SK-N-SH (cell line): ENCODE measurements around the gene DMD. TPM values are rescaled to one million over a fixed set of nuclear protein-coding genes. Genes with fewer than 3 reads are reported as not detected.

Source experiments
- CTCF ChIA-PET: fragments of 300-600, 350-600 bp; formaldehyde crosslinking; extraction: SDS; loops from one replicate; lab custom pipeline; 2021; lab: Yijun Ruan, JAX
- POLR2A ChIA-PET: fragments of 350-600 bp; sonication (Branson Sonifier 250); formaldehyde crosslinking; extraction: SDS; loops from one replicate; lab custom pipeline; 2020; ENCODE audit warnings: antibody characterized with exemption, inconsistent platforms; lab: Yijun Ruan, JAX
- DNase-seq: peaks from one replicate; pipeline ENCODE4 v3.0.0; 2012
- H2AFZ ChIP-seq: fragments of 200-600 bp; sonication (generic); 2 replicates; pipeline ENCODE4 v1.8.1; 2016; ENCODE audit warnings: antibody characterized with exemption, mild to moderate bottlenecking, low read depth
- H3F3A ChIP-seq: fragments of 200-600 bp; sonication (generic); replicated peaks from 2 replicates; pipeline ENCODE3; 2016; ENCODE audit warnings: antibody characterized with exemption, mild to moderate bottlenecking; ENCODE audit not compliant: insufficient read depth
- H3K27ac ChIP-seq, 2 experiments: fragments of 200-500 bp in 1 of 2; fragments of 200-600 bp in 1 of 2; sonication (Bioruptor generic) in 1 of 2; sonication (generic), shearing (Covaris generic) in 1 of 2; 2 replicates each; pipeline versions ENCODE4 v1.5.1 to v1.6.1; 2014 to 2016; ENCODE audit warnings: low read depth in 2 of 2, inconsistent platforms in 1 of 2, low read length in 1 of 2, mild to moderate bottlenecking in 1 of 2, mixed read lengths in 1 of 2
- H3K27me3 ChIP-seq: fragments of 200-600 bp; sonication (generic), shearing (Covaris generic); 2 replicates; pipeline ENCODE4 v1.6.1; 2016; ENCODE audit warnings: mixed run types; ENCODE audit not compliant: insufficient read depth
- H3K36me3 ChIP-seq, 2 experiments: fragments of 200-500 bp in 1 of 2; fragments of 200-600 bp in 1 of 2; sonication (Bioruptor generic) in 1 of 2; sonication (generic) in 1 of 2; replicated peaks in 1 of 2; 2 replicates each; pipeline versions ENCODE3 to v1.5.1; 2014 to 2016; ENCODE audit warnings: low read length in 1 of 2, mild to moderate bottlenecking in 1 of 2; ENCODE audit not compliant: insufficient read depth in 2 of 2, control insufficient read depth in 1 of 2
- H3K4me1 ChIP-seq, 2 experiments: fragments of 200-500 bp in 1 of 2; fragments of 200-600 bp in 1 of 2; sonication (Bioruptor generic) in 1 of 2; sonication (generic), shearing (Covaris generic) in 1 of 2; 2 replicates each; pipeline versions ENCODE4 v1.5.1 to v1.6.1; 2014 to 2016; ENCODE audit warnings: low read depth in 1 of 2, low read length in 1 of 2, mixed run types in 1 of 2; ENCODE audit not compliant: insufficient read depth in 2 of 2, control insufficient read depth in 1 of 2
- H3K4me2 ChIP-seq: fragments of 200-600 bp; sonication (generic), shearing (Covaris generic); 2 replicates; pipeline ENCODE4 v1.6.1; 2017; ENCODE audit warnings: mixed run types
- H3K4me3 ChIP-seq, 2 experiments: fragments of 200-500 bp in 1 of 2; fragments of 200-600 bp in 1 of 2; sonication (Bioruptor generic) in 1 of 2; sonication (generic), shearing (Covaris generic) in 1 of 2; 2 replicates each; pipeline versions ENCODE4 v1.5.1 to v1.8.1; 2014 to 2016; ENCODE audit warnings: low read depth in 2 of 2, inconsistent platforms in 1 of 2, low read length in 1 of 2, mild to moderate bottlenecking in 1 of 2, mixed read lengths in 1 of 2, moderate library complexity in 1 of 2
- H3K79me2 ChIP-seq: fragments of 200-600 bp; sonication (generic); 2 replicates; pipeline ENCODE4 v1.8.1; 2017; ENCODE audit warnings: mild to moderate bottlenecking; ENCODE audit not compliant: insufficient read depth
- H3K9ac ChIP-seq: fragments of 200-600 bp; sonication (generic); 2 replicates; pipeline ENCODE4 v1.6.1; 2017; ENCODE audit warnings: mixed run types
- H3K9me2 ChIP-seq: fragments of 200-600 bp; sonication (generic); 2 replicates; pipeline ENCODE4 v1.6.1; 2017; ENCODE audit warnings: mixed run types
- H3K9me3 ChIP-seq: fragments of 200-600 bp; sonication (generic); 2 replicates; pipeline ENCODE4 v1.6.1; 2017; ENCODE audit warnings: mixed run types, mild to moderate bottlenecking, moderate library complexity
- H4K20me1 ChIP-seq: fragments of 200-600 bp; sonication (generic); 2 replicates; pipeline ENCODE4 v1.6.1; 2017; ENCODE audit warnings: mild to moderate bottlenecking, mixed run types; ENCODE audit not compliant: insufficient read depth
- CHD2 ChIP-seq: fragments of 150-350 bp; IDR thresholded peaks from 2 replicates; pipeline ENCODE4 v1.6.1; 2018; ENCODE audit warnings: low read length; ENCODE audit not compliant: partially characterized antibody
- CTCF ChIP-seq: fragments of 200-600 bp; sonication (generic); IDR thresholded peaks from 2 replicates; pipeline ENCODE4 v1.6.1; 2017; ENCODE audit warnings: antibody characterized with exemption, mild to moderate bottlenecking, moderate library complexity
- EP300 ChIP-seq, 2 experiments: IDR thresholded peaks; 2 replicates each; pipeline versions ENCODE4 v1.4.0 to v1.6.1; 2012; ENCODE audit warnings: borderline replicate concordance in 1 of 2, low read depth in 1 of 2, low read length in 1 of 2
- JUND ChIP-seq: IDR thresholded peaks from 2 replicates; pipeline ENCODE4 v1.4.0; 2012
- MXI1 ChIP-seq: IDR thresholded peaks from 2 replicates; pipeline ENCODE4 v1.6.1; 2012; ENCODE audit warnings: mild to moderate bottlenecking, low read depth, low read length, improper control_type of control experiment
- RAD21 ChIP-seq: IDR thresholded peaks from 2 replicates; pipeline ENCODE4 v1.6.1; 2012; ENCODE audit warnings: mild to moderate bottlenecking, low read length
- SMC3 ChIP-seq: IDR thresholded peaks from 2 replicates; pipeline ENCODE4 v1.6.1; 2012; ENCODE audit warnings: low read depth, low read length, improper control_type of control experiment
- YY1 ChIP-seq: IDR thresholded peaks from 2 replicates; pipeline ENCODE4 v1.4.0; 2012; ENCODE audit warnings: low read depth, mild to moderate bottlenecking
- WGBS: methylation state at CpG from one replicate; pipeline ENCODE4 v1.1.6; 2017; ENCODE audit warnings: low lambda C conversion rate; 5-methylcytosine and 5-hydroxymethylcytosine counted together
- polyA plus RNA-seq, 3 experiments: library from polyadenylated mRNA; depleted of rRNA; stranded (reverse); fragments of >200 nt; gene quantifications; 2 replicates each; pipeline ENCODE4 v1.2.3, GENCODE V29; 2012

Gene DMD
- polyA plus RNA-seq, 1 of the 3 experiments (the other 2 are of a cell fraction), result 3.9 TPM

GRCh38 chrX:31268359-31268758, 1943.0 kb downstream of the DMD start:
- Histone ChIP-seq H3K36me3 (no peaks in the 10 kb centered on the region), H2AFZ (no peak overlapping the region), H3K27me3 (no peaks in the 10 kb centered on the region), H3K27ac (no peak overlapping the region), H3K9ac (no peak overlapping the region), H3K4me1 (no peaks in the 10 kb centered on the region), H3K9me3 (no peaks in the 10 kb centered on the region), H3K4me3 (no peak overlapping the region), H3F3A (no peaks in the 10 kb centered on the region), H3K4me2 (no peak overlapping the region), H3K9me2 (no peaks in the 10 kb centered on the region), H3K79me2 (no peaks in the 10 kb centered on the region), H4K20me1 (no peaks in the 10 kb centered on the region)
- WGBS, result 31% methylated on average over 4 of the region's 4 CpGs
- ChIA-PET CTCF (no interaction called here), POLR2A (no interaction called here)
- no peak for DNase-seq
- TF ChIP-seq JUND (no peak), RAD21 (peak; percentile 29), SMC3 (peak; percentile 6; the same call in 1 of the 2 replicates)

GRCh38 chrX:31266203-31267076, 1944.9 kb downstream of the DMD start:
- 7% methylated on average over 48 of the region's 74 CpGs for WGBS
- no peaks in the 10 kb centered on the region for H3K27me3 ChIP-seq
- H3K79me2 ChIP-seq, result no peaks in the 10 kb centered on the region
- H3K27ac ChIP-seq, result no peak overlapping the region; a peak in 1 of 4 replicates
- DNase-seq, result peak; percentile 79
- no peaks in the 10 kb centered on the region for H3K4me1 ChIP-seq
- peak; percentile 13; the same call in 1 of the 2 replicates for TF ChIP-seq CTCF
- no peak for TF ChIP-seq YY1
- peak; percentile 27; the same call in 1 of the 2 replicates for TF ChIP-seq MXI1
- TF ChIP-seq, all 33 proteins: peak for 2
- peak overlapping the region; percentile 57 to 62 for H3K4me3 ChIP-seq
- H3K36me3 ChIP-seq, result no peaks in the 10 kb centered on the region
- peak overlapping the region; percentile 84; the same call in 1 of the 2 replicates for H2AFZ ChIP-seq
- CTCF ChIA-PET, result interaction anchor here (1.9 to 2.3 kb wide), 2 partner anchors 228 to 230 kb away, joined by 4 to 7 read pairs; no protein-coding TSS in a partner anchor
- H3K9me3 ChIP-seq, result no peaks in the 10 kb centered on the region
- H4K20me1 ChIP-seq, result no peaks in the 10 kb centered on the region
- no peaks in the 10 kb centered on the region for H3K9me2 ChIP-seq
- H3K4me2 ChIP-seq, result peak overlapping the region; percentile 78
- peak overlapping the region; percentile 68 for H3K9ac ChIP-seq
- POLR2A ChIA-PET, result no interaction called here
- H3F3A ChIP-seq, result no peaks in the 10 kb centered on the region

GRCh38 chrX:31265383-31265782, 1946.0 kb downstream of the DMD start:
- DNase-seq, result no peak
- Histone ChIP-seq H3K79me2 (no peaks in the 10 kb centered on the region), H3K4me1 (no peaks in the 10 kb centered on the region), H4K20me1 (no peaks in the 10 kb centered on the region), H3K36me3 (no peaks in the 10 kb centered on the region), H3K4me3 (no peak overlapping the region), H3K27me3 (no peaks in the 10 kb centered on the region), H2AFZ (no peak overlapping the region), H3K27ac (no peak overlapping the region), H3F3A (no peaks in the 10 kb centered on the region), H3K4me2 (no peak overlapping the region), H3K9ac (no peak overlapping the region), H3K9me2 (no peaks in the 10 kb centered on the region), H3K9me3 (no peaks in the 10 kb centered on the region)
- 50% methylated on average over 7 of the region's 7 CpGs for WGBS
- POLR2A ChIA-PET, result no interaction called here
- TF ChIP-seq CHD2 (no peak), EP300 (IDR thresholded peaks at IDR 0.05; ENCODE audit: borderline replicate concordance in 1 of 2, low read depth in 1 of 2, low read length in 1 of 2) (no peak)
- CTCF ChIA-PET, result interaction anchor here (0.6 to 2.3 kb wide), 3 partner anchors 18 to 229 kb away, joined by 3 to 7 read pairs (median 4); no protein-coding TSS in a partner anchor
